ENCODE results near the gene HAGH. TPM values are rescaled to one million over a fixed set of nuclear protein-coding genes. Genes with fewer than 3 reads are reported as not detected.

The HAGH gene
- total and polyA plus RNA-seq, 9 of the 15 experiments (the other 6 are each of a cell fraction or from before 2014, with no cell fraction given): 0.46 to 35.1 (median 16.8) TPM

DNA sequence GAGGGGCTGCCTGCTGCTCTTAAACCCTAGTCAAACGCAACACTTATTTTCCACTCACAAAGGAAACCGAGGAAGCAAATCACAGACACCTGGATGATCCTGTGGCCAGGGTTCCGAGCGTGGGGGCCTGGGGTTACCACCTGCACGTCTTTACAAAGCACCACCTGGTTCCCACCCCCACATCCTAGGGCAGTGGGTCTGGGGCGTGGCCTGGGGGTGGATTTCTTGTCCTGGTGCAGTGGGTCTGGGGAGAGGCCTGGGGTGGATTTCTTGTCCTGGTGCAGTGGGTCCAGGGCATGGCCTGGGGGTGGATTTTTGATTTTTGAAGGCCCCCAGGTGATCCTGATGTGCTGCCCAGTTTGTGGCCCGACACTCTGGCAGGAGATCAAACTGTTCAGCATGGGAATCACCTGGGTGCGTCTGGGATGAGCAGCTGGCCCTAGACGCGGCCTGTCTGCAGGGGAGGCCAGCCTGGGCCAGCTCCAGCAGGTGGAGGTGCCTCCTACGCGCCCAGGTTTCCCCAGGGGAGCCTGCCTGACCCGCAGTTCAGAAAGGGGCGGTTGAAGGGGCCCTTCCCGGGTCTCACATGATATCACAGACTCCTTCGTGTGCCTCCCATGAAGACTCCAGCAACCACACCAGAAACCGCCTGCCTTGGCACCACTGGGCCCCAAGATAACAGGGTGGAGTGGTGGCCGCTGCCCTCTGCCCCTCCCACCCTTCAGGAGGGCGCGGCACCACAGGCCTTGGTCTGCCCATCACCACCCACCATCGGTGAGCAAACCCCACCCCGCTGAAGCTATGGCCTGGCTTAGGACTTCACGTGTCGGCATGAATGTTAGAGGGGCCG lies 6.3 kb downstream of the HAGH start:
- H3K36me3 ChIP-seq (ENCODE audit: control insufficient read depth, insufficient read depth, low read length): peaks cover 3% of the 10 kb centered on the region; the same call in 1 of the 3 replicates
- no peak overlapping the region for H3K27ac ChIP-seq (ENCODE audit: extremely low read depth, low read depth, low read length)
- FAIRE-seq (no peak), ATAC-seq (no peak), DNase-seq (ENCODE audit: extremely low read depth in 1 of 4, low spot score in 3 of 4) (no peak)
- 63% methylated on average over 22 of the region's 25 CpGs for WGBS (ENCODE audit: insufficient coverage, low coverage, missing lambda C conversion rate)
- peaks cover 0 to 53% of the 10 kb centered on the region in 2 experiments; a peak in 2 of 5 replicates for H3K4me1 ChIP-seq (replicated peaks in 1 of 2; ENCODE audit: control insufficient read depth in 2 of 2, insufficient read depth in 2 of 2, low read length in 2 of 2)
- H3K9me1 ChIP-seq (ENCODE audit: control insufficient read depth, insufficient read depth, low read length): no peaks in the 10 kb centered on the region
- no peak overlapping the region for H3K4me3 ChIP-seq
- no TSS peak for BruUV-seq (replicated peaks)
- no peak overlapping the region for H3K9ac ChIP-seq (ENCODE audit: insufficient read depth in 1 of 2, low read depth in 2 of 2, low read length in 2 of 2)
- no peaks in the 10 kb centered on the region for H3K27me3 ChIP-seq (ENCODE audit: control insufficient read depth in 2 of 2, insufficient read depth in 2 of 2, low read length in 2 of 2)
- in situ Hi-C loops (cut with MboI): no loop called here
- POLR2A ChIA-PET: interaction anchor here (0.6 to 1.1 kb wide), 5 partner anchors 8 to 335 kb away, joined by 3 to 7 read pairs (median 4); partner anchors contain the start of genes RPS2 and TRAF7
- no peaks in the 10 kb centered on the region for H3K79me2 ChIP-seq (ENCODE audit: control insufficient read depth, insufficient read depth, low read length)
- no peak overlapping the region for H3K4me2 ChIP-seq (ENCODE audit: insufficient read depth, low read length)
- no peaks in the 10 kb centered on the region for H3K9me3 ChIP-seq (replicated peaks; ENCODE audit: control insufficient read depth, insufficient read depth, low read depth, low read length)
- CTCF ChIA-PET (ENCODE audit: low intra/inter-chr PET ratio): no interaction called here
- H2AFZ ChIP-seq (ENCODE audit: low read depth, low read length): no peak overlapping the region
- TF ChIP-seq SMARCA4 (IDR thresholded peaks at IDR 0.05): no peak
- peak; percentile 49; the same call in 1 of the 2 replicates for TF ChIP-seq POLR2G (IDR thresholded peaks at IDR 0.05; ENCODE audit: low read depth, low read length)
- TF ChIP-seq CEBPG (CRISPR knock-in tag; IDR thresholded peaks at IDR 0.05): no peak
- no peak for TF ChIP-seq CEBPG (tag; conservative IDR thresholded peaks at IDR 0.05 in 1 of 2, IDR thresholded peaks at IDR 0.05 in 1 of 2)
- TF ChIP-seq, protein P1, sequence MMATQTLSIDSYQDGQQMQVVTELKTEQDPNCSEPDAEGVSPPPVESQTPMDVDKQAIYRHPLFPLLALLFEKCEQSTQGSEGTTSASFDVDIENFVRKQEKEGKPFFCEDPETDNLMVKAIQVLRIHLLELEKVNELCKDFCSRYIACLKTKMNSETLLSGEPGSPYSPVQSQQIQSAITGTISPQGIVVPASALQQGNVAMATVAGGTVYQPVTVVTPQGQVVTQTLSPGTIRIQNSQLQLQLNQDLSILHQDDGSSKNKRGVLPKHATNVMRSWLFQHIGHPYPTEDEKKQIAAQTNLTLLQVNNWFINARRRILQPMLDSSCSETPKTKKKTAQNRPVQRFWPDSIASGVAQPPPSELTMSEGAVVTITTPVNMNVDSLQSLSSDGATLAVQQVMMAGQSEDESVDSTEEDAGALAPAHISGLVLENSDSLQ (IDR thresholded peaks at IDR 0.05): no peak
- intact Hi-C loops (cut with micrococcal nuclease): no loop called here
- H4K20me1 ChIP-seq (replicated peaks; ENCODE audit: control insufficient read depth, insufficient read depth, low read length): no peaks in the 10 kb centered on the region

All from K562 (cell line).